AG20443 (cell line): ENCODE results near the gene CMKLR1.

ENCODE experiments used
- DNase-seq: peaks from one replicate; pipeline ENCODE4 v3.0.0; 2012; ENCODE audit warnings: low spot score, mixed read lengths

Gene CMKLR1

DNA sequence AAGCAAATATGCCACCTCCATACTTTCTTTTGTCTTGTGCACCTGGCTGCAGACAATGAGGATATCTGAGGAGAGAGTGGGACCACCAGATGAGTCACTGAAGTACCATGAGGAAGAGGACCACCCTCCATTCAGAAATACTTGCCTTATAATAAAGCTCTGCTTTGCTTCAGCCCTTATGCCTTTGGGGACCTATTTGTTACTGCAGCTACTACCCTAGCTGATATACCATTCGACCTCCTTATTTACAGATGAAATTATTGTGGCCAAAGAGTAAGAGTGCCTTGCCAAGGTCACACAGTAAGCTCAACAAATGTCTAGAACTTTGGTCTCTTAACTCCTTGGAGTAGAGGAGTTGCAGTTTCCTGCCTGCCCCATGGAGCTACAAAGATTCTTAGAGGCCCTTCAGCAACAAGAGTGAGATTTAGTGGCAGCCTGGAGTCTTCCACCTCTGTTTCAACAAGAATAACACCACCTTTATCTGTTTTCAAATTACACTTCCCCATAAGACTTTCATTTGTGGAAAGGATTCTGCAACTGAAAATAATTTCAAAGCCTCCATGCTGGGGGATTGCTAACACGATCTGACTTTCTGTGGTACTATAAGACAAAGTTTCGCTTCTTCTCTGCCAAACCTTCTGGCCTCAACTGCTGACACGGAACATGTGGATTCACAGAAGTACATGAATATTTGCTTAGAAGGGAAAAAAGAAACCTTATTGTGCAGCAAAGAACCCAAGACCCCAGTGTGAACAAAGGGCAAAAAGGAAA lies 3.6 kb downstream of the CMKLR1 start:
- DNase-seq, result no peak

DNA sequence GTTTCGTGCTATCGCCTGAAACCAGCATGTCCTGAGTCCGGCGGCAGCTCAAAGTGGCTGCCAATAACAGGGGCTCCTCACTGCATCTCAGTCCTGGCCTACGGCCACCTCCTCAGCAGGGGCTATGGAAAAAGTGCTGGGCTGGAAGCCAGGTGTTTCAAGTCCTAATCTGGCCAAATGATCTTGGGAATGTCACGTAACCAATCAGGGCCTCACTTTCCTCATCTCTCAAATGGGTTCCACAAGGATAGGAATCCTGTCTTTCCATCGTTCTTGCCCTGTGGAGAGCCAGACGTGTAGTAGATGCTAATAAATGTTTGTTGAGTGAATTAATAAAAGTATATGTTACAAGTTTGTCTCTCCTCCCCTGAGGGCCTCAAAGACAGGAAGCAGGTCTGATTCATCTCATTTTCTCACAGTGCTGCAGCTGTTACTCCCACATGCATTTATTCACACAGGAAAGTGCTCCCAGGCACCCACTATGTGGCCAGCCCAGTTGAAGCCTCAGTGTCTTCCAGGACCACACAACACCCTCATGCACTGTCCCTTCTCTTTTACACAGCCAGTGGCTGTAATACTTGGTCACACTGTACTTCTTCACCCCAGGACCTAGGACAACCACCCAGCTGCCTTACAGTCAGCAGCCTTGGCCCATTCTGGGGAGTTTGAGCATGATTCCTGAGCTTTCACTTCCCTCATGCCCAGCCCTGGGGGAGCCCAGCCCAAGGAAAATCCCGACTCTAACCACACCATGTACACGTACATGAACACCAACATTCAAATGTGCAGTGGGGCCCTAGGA lies 5.0 kb downstream of the CMKLR1 start:
- DNase-seq, result no peak

- DNase-seq, result peak; percentile 44
Observed at GRCh38 chr12:108332791-108333382, 6.2 kb downstream of the CMKLR1 start.

- DNase-seq, result no peak
Observed at GRCh38 chr12:108328420-108328819, 10.7 kb downstream of the CMKLR1 start.

DNA sequence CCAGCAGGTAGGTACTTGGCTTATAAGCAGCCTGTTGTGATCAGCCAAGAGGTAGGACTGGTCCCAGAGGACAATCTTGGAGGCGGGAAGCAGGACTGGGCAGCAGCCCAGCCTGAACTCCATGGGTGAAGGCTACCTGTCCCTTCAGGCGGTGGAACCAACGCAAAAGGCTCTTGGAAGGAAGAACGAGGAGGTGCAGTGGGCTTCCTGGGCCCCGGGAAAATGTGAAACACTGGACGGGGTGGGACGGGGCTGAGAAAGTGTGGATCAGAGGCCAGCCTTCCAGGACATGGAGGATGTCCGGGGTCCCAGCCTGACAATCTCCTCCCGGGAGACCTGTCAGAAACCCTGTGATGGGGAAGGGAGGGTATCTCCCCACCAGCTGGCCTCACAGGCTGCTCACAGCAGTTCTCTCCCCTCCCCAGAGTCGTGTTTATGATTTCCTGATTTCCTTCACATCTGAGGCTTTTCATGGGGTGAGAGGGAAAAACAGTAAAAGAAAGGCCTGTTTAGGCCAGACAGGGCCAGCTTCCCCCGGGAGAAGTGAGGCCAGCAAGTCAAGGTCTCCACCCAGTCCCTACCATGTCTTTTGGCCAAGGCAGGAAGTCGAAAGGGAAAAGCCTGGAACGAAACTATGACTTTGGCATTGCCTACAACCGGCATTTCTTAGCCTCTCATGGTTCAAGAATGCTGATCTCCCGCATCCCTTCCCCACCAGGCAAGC lies 11.3 kb downstream of the CMKLR1 start:
- no peak for DNase-seq

- DNase-seq, result no peak
Observed at GRCh38 chr12:108326254-108326750, 12.8 kb downstream of the CMKLR1 start.

- no peak for DNase-seq
Observed at GRCh38 chr12:108325549-108325948, 13.6 kb downstream of the CMKLR1 start.

GRCh38 chr12:108325018-108325358 lies 14.1 kb downstream of the CMKLR1 start:
- no peak for DNase-seq

DNA sequence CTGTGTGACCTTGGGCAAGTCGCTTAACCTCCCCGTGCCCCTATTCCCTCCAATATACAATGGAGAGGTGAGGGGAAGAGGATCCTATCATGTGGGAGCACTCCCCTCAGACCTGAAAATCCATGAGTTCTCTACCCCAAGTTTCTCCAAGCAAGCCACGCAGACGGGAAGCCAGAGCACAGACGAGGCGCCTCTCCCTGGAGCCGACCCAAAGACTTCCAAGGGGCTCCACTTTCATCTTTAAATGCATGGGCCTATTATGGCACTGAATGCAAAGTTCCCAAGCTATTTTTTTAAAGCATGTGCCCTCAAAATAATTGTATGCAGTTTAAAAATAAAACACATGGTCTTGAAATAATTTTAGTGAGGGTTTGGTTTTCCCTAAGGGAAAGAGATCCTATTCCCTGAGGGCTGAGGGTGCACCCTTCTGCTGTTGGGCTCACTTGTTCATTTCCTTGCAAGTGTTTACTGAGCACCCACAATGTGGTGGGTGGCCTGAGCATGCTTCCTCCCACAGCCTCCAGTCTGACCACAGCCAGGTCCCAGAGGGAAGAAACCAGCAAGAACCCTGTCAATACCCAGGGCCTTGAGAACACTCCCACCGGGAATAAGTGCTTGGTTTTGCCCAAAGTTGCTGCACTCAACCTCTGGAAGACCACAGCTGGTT lies 14.6 kb downstream of the CMKLR1 start:
- DNase-seq, result no peak

DNA sequence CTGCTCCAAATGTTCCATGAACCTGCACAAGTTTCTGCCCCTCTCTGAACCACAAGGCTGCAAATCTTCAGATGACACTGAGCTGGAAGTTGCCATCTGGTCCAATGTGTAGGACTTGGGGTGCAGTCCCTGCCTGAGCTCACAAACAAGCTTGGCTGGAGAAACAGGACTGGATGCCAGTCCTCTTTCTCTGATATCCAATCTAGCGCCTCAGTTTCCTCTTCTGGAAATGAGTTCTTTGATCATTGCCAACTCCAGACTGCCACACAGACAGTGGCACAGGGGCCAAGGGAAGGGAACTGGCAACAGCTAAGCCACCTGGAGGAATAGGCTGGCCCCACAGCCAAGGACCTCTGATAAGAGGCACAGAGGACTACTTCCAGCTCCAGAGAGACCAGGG lies 15.5 kb downstream of the CMKLR1 start:
- no peak for DNase-seq

- no peak for DNase-seq
Observed at GRCh38 chr12:108322998-108323397, 16.1 kb downstream of the CMKLR1 start.

GRCh38 chr12:108321688-108322087 lies 17.4 kb downstream of the CMKLR1 start:
- DNase-seq, result no peak

DNA sequence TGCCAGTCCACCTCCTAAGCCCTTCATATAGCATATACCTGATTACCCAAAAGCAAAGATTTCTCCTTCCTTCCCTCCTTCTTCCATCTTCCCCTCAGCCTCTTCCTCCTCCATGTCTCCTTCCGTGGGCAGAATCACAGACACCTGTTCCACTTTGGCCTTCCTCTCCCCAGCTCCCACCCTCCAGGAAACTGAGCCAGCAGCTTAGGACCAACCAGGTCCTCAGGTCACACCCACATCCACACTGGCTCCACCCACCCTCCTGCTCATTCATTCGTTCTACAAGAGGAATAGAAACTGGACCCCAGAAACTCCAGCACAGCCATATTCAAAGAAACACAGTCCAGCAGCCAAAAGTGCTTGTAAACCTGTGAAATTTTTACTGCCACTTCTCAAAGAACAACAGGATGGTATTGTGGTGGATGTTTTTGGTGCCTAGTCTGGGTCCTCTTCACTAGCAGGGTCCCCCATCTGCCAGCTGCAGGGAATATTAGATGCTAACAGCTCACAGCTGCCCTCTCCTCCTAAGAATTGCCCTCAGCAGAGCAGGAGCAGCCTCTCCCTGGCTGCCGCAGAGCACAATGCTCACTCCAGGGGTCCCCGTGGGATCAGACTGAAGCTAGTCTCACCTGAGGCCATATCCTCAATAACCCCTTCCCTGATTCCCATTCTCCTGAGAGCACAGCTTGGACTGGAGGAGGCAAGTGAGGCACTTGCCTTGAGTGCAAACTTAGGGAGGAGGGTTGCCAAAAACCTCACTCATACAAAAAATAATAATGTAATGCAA lies 18.4 kb downstream of the CMKLR1 start:
- no peak for DNase-seq

DNA sequence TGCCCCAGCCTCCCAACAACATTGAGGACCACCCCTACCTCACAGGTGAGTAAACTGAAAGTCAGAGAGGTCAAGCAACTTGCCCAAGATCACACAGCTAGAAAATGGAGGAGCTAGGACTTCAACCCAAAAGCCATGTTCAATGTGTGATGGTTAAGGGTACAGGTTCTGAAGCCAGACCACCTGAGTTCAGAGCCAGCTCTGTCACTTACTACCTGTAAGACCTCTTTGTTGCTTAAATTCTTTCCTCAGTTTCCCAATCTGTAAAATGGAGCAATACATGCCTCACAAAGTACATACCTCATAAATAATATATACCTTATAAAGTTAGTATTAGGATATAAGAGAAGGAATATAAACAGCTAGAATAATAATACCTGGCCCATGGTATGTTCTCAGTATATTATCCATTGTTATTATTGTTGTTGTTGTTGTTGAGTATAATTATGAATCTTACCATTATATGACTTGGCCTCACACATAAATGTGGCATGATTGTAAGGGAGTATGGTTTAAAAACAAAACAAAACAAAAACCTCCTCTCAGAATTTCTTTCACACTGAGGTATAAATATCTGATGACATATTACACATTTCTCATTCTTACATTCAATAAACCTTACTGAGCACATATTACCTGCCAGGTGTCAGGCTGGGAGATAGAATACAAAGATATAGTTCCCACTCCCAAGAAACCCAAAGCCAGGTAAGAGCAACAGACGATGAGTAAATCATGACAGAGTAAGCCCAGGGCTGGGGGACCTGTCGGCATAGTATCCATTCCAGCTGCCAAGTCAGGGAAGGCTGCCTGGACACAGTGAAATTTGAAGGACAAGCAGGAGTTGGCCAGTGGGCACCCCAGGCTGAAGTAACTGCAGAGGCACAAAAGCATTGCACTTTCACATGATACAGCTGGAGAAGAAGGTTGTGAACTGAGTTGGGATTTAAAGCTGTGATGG lies 19.6 kb downstream of the CMKLR1 start:
- DNase-seq, result no peak

DNA sequence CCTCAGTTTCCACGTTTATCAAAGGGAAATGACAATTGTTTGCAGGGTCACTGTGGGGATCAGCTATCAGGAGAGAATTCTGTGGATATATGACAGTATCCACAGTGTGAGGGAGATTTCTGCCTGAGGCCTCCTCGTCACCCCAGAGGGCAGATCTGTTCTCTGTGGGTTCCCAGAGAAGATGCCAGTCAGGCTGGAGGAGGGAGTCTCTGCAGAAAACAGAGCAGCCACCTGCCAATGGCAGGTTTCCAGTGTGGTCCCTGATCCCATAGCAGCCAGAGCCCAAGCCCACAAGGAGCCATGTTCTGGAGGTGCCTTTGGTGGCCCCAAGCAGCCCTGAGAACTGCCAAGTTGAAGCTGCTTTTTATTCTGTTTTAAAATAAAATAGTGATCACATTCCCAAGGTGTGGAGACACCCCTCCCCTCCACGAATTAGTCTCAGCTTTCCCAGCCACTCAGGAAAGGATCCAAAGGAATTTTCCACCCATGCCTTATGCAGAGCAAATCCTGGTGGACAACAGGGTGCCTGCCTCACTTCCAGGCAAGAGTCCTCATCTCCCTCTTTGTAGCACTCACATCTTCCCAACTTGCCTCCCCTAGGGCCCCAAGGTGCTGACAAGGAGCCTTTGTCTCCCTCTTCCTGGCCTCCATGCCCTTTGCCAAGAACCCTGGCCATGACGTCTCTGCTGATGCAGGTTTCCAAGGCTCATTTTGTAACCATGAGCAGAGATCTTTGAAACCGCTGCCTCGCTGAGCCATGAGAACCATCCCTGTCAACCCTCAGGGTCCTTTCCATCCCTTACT lies 20.4 kb downstream of the CMKLR1 start:
- no peak for DNase-seq

- DNase-seq, result no peak
Observed at GRCh38 chr12:108317308-108318234, 21.5 kb downstream of the CMKLR1 start.

- no peak for DNase-seq
Observed at GRCh38 chr12:108316176-108317086, 22.7 kb downstream of the CMKLR1 start.
